Nephron progenitor cell (in vitro differentiated cells): ENCODE measurements around the gene OPTC.

ENCODE experiments used
- DNase-seq: peaks from one replicate; pipeline ENCODE4 v3.0.0; 2021
- H3K27ac Mint-ChIP-seq: 2 replicates; pipeline ENCODE4 v1.8.0; 2021; ENCODE audit warnings: mild to moderate bottlenecking, moderate library complexity, mixed read lengths
- H3K27me3 Mint-ChIP-seq: 2 replicates; pipeline ENCODE4 v1.8.0; 2021; ENCODE audit warnings: mild to moderate bottlenecking, low read depth, mixed read lengths; ENCODE audit not compliant: poor library complexity
- H3K36me3 Mint-ChIP-seq: 2 replicates; pipeline ENCODE4 v1.8.0; 2021; ENCODE audit warnings: low read depth, mixed read lengths
- H3K4me1 Mint-ChIP-seq: 2 replicates; pipeline ENCODE4 v1.8.0; 2021; ENCODE audit warnings: mixed read lengths
- H3K4me3 Mint-ChIP-seq: 2 replicates; pipeline ENCODE4 v1.8.0; 2021; ENCODE audit warnings: mild to moderate bottlenecking, moderate library complexity, mixed read lengths
- H3K9me3 Mint-ChIP-seq: 2 replicates; pipeline ENCODE4 v1.8.0; 2021; ENCODE audit warnings: mild to moderate bottlenecking, moderate library complexity, mixed read lengths
- CTCF ChIP-seq: fragments of 200-600 bp; sonication (generic); IDR thresholded peaks from 2 replicates; pipeline ENCODE4 v1.5.0; 2021; ENCODE audit warnings: antibody characterized with exemption

The OPTC gene

DNA sequence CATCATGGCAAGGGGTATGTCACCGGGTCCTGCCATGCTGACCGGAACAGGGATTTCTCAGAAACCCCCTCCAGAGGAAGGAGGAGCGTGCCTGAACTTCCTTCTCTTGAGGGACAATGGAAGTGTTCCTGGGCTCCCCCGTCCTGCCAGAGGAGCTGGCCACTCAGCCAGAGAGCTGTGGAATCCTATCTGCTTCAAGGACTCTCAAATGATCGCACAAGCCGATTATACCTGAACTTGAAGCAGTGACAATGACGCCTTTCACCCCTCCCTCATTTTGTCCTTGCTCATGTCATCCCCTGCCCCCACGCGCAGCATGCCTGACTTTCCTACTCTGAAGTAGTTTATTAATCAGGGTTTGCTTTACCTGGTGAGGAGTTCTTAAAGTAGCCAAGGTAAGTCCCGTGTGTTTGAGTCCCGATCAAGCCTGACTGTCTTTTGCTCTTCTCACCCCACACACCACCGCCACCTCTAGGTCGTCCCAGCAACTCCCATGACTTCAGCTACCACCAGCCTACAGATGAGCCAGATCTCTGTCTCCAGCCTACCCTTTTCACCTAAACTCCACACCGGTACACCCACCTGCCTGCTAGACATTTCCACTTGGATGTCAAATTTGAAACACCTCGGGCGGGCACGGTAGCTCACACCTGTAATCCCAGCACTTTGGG is 43.3 kb upstream of the OPTC start:
- Mint-ChIP-seq H3K4me3 (no peak overlapping the region), H3K36me3 (no peaks in the 10 kb centered on the region), H3K9me3 (peaks cover 16% of the 10 kb centered on the region), H3K27ac (peak overlapping the region; percentile 30), H3K27me3 (peaks cover 37% of the 10 kb centered on the region), H3K4me1 (peaks cover 83% of the 10 kb centered on the region)
- TF ChIP-seq CTCF: no peak
- no peak for DNase-seq

- H3K27ac Mint-ChIP-seq: no peak overlapping the region
- DNase-seq: no peak
- H3K4me1 Mint-ChIP-seq: peaks cover 80% of the 10 kb centered on the region
- H3K9me3 Mint-ChIP-seq: peaks cover 7% of the 10 kb centered on the region
- no peaks in the 10 kb centered on the region for H3K36me3 Mint-ChIP-seq
- H3K27me3 Mint-ChIP-seq: peaks cover 37% of the 10 kb centered on the region
- no peak overlapping the region for H3K4me3 Mint-ChIP-seq
- no peak for TF ChIP-seq CTCF
Observed at GRCh38 chr1:203451836-203452784, 41.8 kb upstream of the OPTC start.

DNA sequence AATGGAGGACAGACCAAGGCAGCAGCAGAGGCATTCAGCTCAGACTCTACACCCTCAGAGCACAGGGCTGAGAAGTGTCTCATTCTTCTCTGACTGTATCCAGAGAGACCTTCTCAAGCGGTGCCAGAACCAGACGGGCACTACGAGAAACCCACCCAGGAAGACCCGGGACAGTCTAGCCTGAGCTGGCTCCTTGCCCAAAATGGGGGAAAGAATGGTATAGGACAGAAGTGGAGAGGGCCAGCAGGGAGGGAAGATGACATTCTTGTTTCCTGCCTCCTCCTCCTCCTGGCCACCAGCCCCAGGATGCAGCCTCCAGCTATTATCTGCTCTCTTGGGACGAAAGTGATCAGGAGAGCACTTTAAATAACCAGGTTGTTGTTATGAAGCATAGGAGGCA is 40.9 kb upstream of the OPTC start:
- TF ChIP-seq CTCF: no peak
- H3K4me1 Mint-ChIP-seq: peaks cover 71% of the 10 kb centered on the region
- H3K27ac Mint-ChIP-seq: no peak overlapping the region

DNA sequence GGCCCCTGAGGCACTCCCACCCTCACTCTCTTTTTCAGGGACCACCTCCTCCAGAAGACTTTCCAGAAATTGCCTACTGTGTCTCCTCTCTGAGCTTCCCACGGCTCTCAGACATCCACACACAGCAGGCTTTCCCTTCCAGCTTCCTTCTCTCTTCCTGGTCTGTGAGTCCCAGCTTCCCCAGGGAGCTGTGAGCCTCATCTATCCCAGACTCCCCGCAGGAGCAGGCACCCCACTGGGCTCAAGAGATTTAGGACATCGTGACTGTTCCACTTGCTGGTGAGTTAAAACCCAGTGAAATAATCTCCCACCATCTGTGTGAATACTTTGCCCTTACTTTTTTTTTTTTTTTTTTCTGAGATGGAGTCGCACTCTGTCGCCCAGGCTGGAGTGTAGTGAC is 40.3 kb upstream of the OPTC start:
- no peak for DNase-seq
- Mint-ChIP-seq H3K27me3 (peaks cover 31% of the 10 kb centered on the region), H3K4me1 (peaks cover 65% of the 10 kb centered on the region), H3K4me3 (no peak overlapping the region), H3K27ac (no peak overlapping the region), H3K36me3 (no peaks in the 10 kb centered on the region), H3K9me3 (peaks cover 10% of the 10 kb centered on the region)
- no peak for TF ChIP-seq CTCF

More for the DNA sequence above, 40.9 kb upstream of the OPTC start:
- Mint-ChIP-seq H3K27me3 (peaks cover 31% of the 10 kb centered on the region), H3K9me3 (peaks cover 4% of the 10 kb centered on the region), H3K4me3 (no peak overlapping the region), H3K36me3 (no peaks in the 10 kb centered on the region)
- DNase-seq: no peak

DNA sequence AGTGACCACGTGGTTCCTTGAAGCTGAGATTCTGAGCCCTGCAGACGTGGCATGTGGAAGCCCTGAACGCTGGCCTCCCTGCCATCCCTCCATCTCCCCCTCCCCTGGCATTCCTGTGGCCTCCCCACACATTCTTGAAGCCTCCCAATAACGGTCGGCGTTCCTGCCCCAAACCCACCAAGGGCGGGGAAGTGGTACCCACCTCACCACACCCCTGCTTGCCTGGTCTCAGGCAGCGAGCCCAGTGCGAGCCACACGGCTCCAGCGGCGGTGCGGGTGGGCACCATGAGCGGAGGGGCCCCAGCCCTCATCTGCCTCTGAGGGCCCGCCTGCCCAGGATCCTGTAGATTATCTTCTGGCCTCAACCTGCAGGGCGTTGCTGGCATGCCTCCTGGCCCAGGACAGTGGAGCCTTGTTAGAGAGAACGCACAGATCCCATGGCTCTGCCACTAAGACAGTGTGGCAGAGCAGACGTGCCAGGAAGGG is 38.9 kb upstream of the OPTC start:
- no peak for DNase-seq
- Mint-ChIP-seq H3K4me3 (no peak overlapping the region), H3K9me3 (peaks cover 14% of the 10 kb centered on the region), H3K4me1 (peaks cover 51% of the 10 kb centered on the region), H3K36me3 (no peaks in the 10 kb centered on the region), H3K27ac (no peak overlapping the region), H3K27me3 (peaks cover 31% of the 10 kb centered on the region)
- no peak for TF ChIP-seq CTCF
